HepG2 (cell line): ENCODE data around the gene CENPB. TPM values are rescaled to one million over a fixed set of nuclear protein-coding genes. Genes with fewer than 3 reads are reported as not detected.

Experiments
- AFF4 ChIP-seq: sonication (generic); formaldehyde crosslinking; IDR thresholded peaks from 2 replicates; pipeline ENCODE4 v1.4.0; 2020; ENCODE audit warnings: missing genetic modification reagents
- ESRRA ChIP-seq: sonication (generic); formaldehyde crosslinking; IDR thresholded peaks from 2 replicates; pipeline ENCODE4 v1.5.1; 2020; ENCODE audit warnings: mild to moderate bottlenecking, low read depth, missing genetic modification reagents
- NAIF1 ChIP-seq: sonication (generic); formaldehyde crosslinking; IDR thresholded peaks from 2 replicates; pipeline ENCODE4 v1.5.0; 2020; ENCODE audit warnings: mild to moderate bottlenecking, missing genetic modification reagents, borderline replicate concordance
- PCBP1 ChIP-seq: fragments of 200-400 bp; formaldehyde crosslinking; IDR thresholded peaks from 2 replicates; pipeline ENCODE4 v1.6.1; 2017; ENCODE audit warnings: mild to moderate bottlenecking, low read depth, low read length, borderline replicate concordance
- SNAPC4 ChIP-seq: sonication (generic); formaldehyde crosslinking; IDR thresholded peaks from 2 replicates; pipeline ENCODE4 v1.4.0; 2020; ENCODE audit warnings: mild to moderate bottlenecking, missing genetic modification reagents
- SNAPC5 ChIP-seq: sonication (generic); formaldehyde crosslinking; IDR thresholded peaks from 2 replicates; pipeline ENCODE4 v1.8.1; 2023; ENCODE audit warnings: mild to moderate bottlenecking, missing genetic modification reagents, borderline replicate concordance
- SOX13 ChIP-seq, 3 experiments: fragments of 450-650 bp in 1 of 3; sonication (generic) in 1 of 3; formaldehyde crosslinking in 1 of 3; IDR thresholded peaks in 2 of 3; conservative IDR thresholded peaks in 1 of 3; 2 replicates each; pipeline versions ENCODE4 v1.5.0 to v1.6.1; 2016 to 2020; ENCODE audit warnings: antibody characterized with exemption in 1 of 3, mild to moderate bottlenecking in 1 of 3, missing compliant biosample characterization in 1 of 3, missing genetic modification reagents in 1 of 3, moderate library complexity in 1 of 3
- U2AF2 ChIP-seq: fragments of 200-400 bp; formaldehyde crosslinking; IDR thresholded peaks from 2 replicates; pipeline ENCODE4 v1.6.1; 2017; ENCODE audit warnings: low read depth, mild to moderate bottlenecking, low read length
- ZBTB38 ChIP-seq: sonication (generic); formaldehyde crosslinking; IDR thresholded peaks from 2 replicates; pipeline ENCODE4 v1.5.1; 2020; ENCODE audit warnings: mild to moderate bottlenecking, missing genetic modification reagents
- ZFP41 ChIP-seq: sonication (generic); formaldehyde crosslinking; IDR thresholded peaks from 2 replicates; pipeline ENCODE4 v1.4.0; 2020; ENCODE audit warnings: mild to moderate bottlenecking, missing genetic modification reagents, borderline replicate concordance
- ZFY ChIP-seq: sonication (generic); formaldehyde crosslinking; IDR thresholded peaks from 2 replicates; pipeline ENCODE4 v1.4.0; 2020; ENCODE audit warnings: missing genetic modification reagents
- ZNF317 ChIP-seq: sonication (generic); formaldehyde crosslinking; IDR thresholded peaks from 2 replicates; pipeline ENCODE4 v1.5.0; 2020; ENCODE audit warnings: mild to moderate bottlenecking, missing genetic modification reagents
- ZNF335 ChIP-seq: sonication (generic); formaldehyde crosslinking; IDR thresholded peaks from 2 replicates; pipeline ENCODE4 v1.4.0; 2020; ENCODE audit warnings: missing genetic modification reagents
- ZNF414 ChIP-seq: sonication (generic); formaldehyde crosslinking; IDR thresholded peaks from 2 replicates; pipeline ENCODE4 v1.5.0; 2020; ENCODE audit warnings: missing genetic modification reagents
- ZNF639 ChIP-seq: conservative IDR thresholded peaks from 2 replicates; pipeline ENCODE4 v1.6.1; 2018; ENCODE audit warnings: missing genetic modification reagents
- ZNF7 ChIP-seq: IDR thresholded peaks from 2 replicates; pipeline ENCODE4 v1.6.1; 2016; ENCODE audit warnings: missing biosample characterization, missing genetic modification reagents
- polyA plus RNA-seq, 8 experiments: library from polyadenylated mRNA; depleted of rRNA in 3 of 8; stranded (reverse) in 7 of 8; unstranded in 1 of 8; fragments of >200 nt; fragmentation: Illumina TruSeq in 4 of 8; extraction: Trizol in 4 of 8; gene quantifications; 2 replicates each; pipeline versions ENCODE4 v1.2.1 to v1.2.3, GENCODE V29; 2011 to 2016; ENCODE audit warnings: low read depth in 4 of 8, missing spikeins in 1 of 8, mixed read lengths in 1 of 8; ENCODE audit not compliant: insufficient read depth in 1 of 8
- total RNA-seq, 5 experiments: library from RNA; depleted of rRNA; stranded (reverse); fragments of >200 nt; fragmentation: Illumina TruSeq; extraction: Trizol; gene quantifications; 2 replicates each; pipeline ENCODE4 v1.2.3, GENCODE V29; 2016; ENCODE audit warnings: low read depth in 1 of 5

Gene CENPB
- total and polyA plus RNA-seq, 2 of the 13 experiments (the other 11 are each of a cell fraction or from before 2014, with no cell fraction given), result 10.4 to 54.5 TPM

GRCh38 chr20:3820901-3821727, 34.6 kb upstream of the CENPB start (continued):
- TF ChIP-seq ZNF335 (CRISPR knock-in tag), result no peak
- TF ChIP-seq ZNF639, result no peak
- no peak for TF ChIP-seq ZFP41 (CRISPR knock-in tag)
- no peak for TF ChIP-seq PCBP1
- TF ChIP-seq U2AF2, result no peak
- no peak for TF ChIP-seq ESRRA
- TF ChIP-seq SOX13 (IDR thresholded peaks at IDR 0.05), result no peak
- no peak for TF ChIP-seq SOX13 (CRISPR knock-in tag; conservative IDR thresholded peaks at IDR 0.05 in 1 of 2, IDR thresholded peaks at IDR 0.05 in 1 of 2)
- 0 out of 2 replicates have a peak, but pooled peaks have one; percentile 50 for TF ChIP-seq SNAPC5 (CRISPR knock-in tag)
- peak; percentile 45; the same call in 1 of the 2 replicates for TF ChIP-seq ZNF317 (CRISPR knock-in tag)
- TF ChIP-seq AFF4 (CRISPR knock-in tag), result no peak
- 0 out of 2 replicates have a peak, but pooled peaks have one; percentile 16 for TF ChIP-seq NAIF1 (CRISPR knock-in tag)
- peak; percentile 54; the same call in 1 of the 2 replicates for TF ChIP-seq ZBTB38 (CRISPR knock-in tag)
- TF ChIP-seq SNAPC4 (CRISPR knock-in tag), result 0 out of 2 replicates have a peak, but pooled peaks have one; percentile 31
- no peak for TF ChIP-seq ZNF7 (CRISPR knock-in tag)
- no peak for TF ChIP-seq ZFY (CRISPR knock-in tag)
- TF ChIP-seq ZNF414 (CRISPR knock-in tag), result peak; percentile 16
